ENCODE data around the gene CHIT1. TPM values are rescaled to one million over a fixed set of nuclear protein-coding genes. Genes with fewer than 3 reads are reported as not detected.

The CHIT1 gene
- total and polyA plus RNA-seq, 8 donors, result 0.05 to 0.38 (median 0.24) TPM

DNA sequence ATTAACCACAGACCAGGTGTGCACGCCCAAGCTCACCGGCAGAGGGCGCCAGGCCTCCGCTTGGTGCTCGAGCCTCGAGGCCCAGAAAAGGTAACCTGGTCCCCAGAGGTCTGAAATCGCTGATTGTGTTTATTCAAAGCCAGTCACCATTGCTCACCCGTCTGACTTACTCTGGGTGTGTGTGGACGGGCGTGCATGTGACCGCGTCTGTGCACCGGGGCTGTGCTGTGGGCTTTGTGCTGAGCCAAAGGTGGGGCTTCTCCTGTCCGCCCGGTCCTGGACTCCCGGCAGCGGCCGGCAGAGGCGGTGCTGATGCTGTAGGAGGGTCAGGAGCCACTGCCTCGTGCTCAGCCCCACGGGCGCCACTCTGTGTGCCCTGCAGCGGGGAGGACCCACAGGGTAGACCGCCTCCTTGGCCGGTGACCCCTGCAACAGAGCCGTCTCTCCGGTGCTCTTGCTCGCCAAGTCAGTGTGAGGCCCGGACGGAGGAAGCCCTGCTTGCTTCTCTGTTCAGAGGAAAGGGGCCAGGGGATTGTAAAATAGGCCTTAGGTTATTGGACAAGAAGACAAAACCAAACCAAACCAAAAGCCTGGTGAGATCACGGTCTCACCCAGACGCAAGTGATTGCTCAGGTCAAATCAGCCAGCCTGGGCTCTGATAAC, 43.9 kb upstream of the CHIT1 start:
- Histone ChIP-seq H3K27me3 (no peaks in the 10 kb centered on the region), H3K27ac (peak overlapping the region in 2 of 4 donors; percentile 50 to 62), H3K4me1 (peaks cover 4 to 23% (median 8%) of the 10 kb centered on the region in 3 donors), H3K9me3 (no peaks in the 10 kb centered on the region), H3K36me3 (no peaks in the 10 kb centered on the region), H3K4me3 (peak overlapping the region in 2 of 4 donors; percentile 10 to 40)
- FAIRE-seq, result no peak
- ATAC-seq, result peak; percentile 85 to 87 (median 86)
- intact Hi-C loops (cut with DNase I), result loop anchor here (5.0 to 10.0 kb wide), 3 partner anchors 61 to 209 kb away; no protein-coding TSS in a partner anchor
- 11 to 12% methylated on average over 30 to 32 of the region's 32 CpGs for WGBS, 2 donors
- DNase-seq, result peak; percentile 86 to 98 (median 93)
- TF ChIP-seq, protein P1, sequence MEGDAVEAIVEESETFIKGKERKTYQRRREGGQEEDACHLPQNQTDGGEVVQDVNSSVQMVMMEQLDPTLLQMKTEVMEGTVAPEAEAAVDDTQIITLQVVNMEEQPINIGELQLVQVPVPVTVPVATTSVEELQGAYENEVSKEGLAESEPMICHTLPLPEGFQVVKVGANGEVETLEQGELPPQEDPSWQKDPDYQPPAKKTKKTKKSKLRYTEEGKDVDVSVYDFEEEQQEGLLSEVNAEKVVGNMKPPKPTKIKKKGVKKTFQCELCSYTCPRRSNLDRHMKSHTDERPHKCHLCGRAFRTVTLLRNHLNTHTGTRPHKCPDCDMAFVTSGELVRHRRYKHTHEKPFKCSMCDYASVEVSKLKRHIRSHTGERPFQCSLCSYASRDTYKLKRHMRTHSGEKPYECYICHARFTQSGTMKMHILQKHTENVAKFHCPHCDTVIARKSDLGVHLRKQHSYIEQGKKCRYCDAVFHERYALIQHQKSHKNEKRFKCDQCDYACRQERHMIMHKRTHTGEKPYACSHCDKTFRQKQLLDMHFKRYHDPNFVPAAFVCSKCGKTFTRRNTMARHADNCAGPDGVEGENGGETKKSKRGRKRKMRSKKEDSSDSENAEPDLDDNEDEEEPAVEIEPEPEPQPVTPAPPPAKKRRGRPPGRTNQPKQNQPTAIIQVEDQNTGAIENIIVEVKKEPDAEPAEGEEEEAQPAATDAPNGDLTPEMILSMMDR (IDR thresholded peaks at IDR 0.05), result peak; percentile 94 to 97 (median 96)

DNA sequence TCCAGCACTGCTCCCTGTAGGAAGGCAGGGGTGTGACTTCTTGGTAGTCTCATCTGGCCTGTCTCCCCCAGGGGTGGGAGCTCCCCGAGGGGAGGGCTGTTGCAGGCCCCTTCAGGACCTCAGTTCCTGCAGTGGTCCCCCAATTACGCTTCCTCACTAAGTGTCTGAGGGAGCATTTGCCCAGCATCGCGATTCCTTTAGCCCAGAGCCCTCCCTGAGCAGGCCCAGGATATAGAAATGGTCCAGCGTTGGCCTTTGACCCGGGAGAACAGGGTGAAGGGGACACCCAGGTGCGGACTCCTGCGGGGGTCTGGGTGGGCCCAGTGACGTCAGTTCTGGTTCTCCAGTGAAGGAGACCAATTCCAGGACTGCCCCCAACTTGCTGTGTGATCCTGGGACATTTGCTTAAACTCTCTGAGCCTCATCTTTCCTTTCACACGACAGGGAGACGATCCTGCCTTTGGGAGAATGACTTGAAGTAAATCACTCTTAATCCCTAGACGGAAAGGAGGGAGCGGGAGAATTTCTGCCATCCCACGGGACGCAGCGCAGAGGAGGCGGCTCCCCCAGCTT, 43.2 kb upstream of the CHIT1 start:
- 19% methylated on average over 17 of the region's 17 CpGs for WGBS, 2 donors
- H3K36me3 ChIP-seq, result no peaks in the 10 kb centered on the region
- no peaks in the 10 kb centered on the region for H3K9me3 ChIP-seq
- DNase-seq (peak in 2 of 6 donors; percentile 18 to 43), ATAC-seq (no peak), FAIRE-seq (no peak)
- TF ChIP-seq, protein P1 (IDR thresholded peaks at IDR 0.05), result no peak
- H3K27ac ChIP-seq, result peak overlapping the region in 1 of 4 donors; percentile 50
- no peaks in the 10 kb centered on the region for H3K27me3 ChIP-seq
- peaks cover 0 to 17% (median 8%) of the 10 kb centered on the region in 3 donors for H3K4me1 ChIP-seq
- intact Hi-C loops (cut with DNase I), result loop anchor here (5.0 to 10.0 kb wide), 3 partner anchors 62 to 210 kb away; no protein-coding TSS in a partner anchor
- H3K4me3 ChIP-seq, result peak overlapping the region in 1 of 4 donors; percentile 40

DNA sequence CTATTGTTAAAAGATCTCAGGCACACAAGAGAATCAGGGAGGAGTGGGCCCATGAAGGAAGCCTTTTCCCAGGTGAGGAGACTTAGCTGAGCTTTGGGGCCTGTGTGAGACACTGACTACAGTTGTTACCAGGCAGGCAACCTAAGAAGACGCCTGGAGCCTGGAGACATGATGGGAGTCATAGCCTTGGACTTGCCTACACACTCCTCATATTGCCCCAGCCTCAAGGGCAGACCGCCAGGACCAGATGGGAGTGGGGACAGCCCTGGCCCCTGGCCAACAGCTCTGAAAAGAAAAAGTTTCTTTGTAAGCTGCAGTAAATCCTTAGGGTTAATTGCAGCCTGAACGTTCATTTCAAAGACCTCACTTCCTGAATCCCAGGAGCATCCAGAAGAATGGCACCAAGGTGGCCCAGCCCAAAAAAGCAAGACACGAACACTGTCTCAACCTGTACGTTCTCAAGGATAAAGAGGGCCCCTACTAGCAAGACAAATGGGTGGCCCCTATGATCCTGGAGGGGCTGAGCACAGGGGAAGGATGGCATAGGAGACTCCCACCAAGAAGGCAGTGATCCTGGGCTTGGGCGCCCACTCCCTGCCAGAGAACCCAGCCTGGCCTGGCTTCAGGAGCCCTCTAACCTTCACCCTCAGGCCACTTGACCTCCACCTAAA, 42.6 kb upstream of the CHIT1 start:
- Histone ChIP-seq H3K4me3 (no peak overlapping the region), H3K9me3 (no peaks in the 10 kb centered on the region), H3K27me3 (no peaks in the 10 kb centered on the region), H3K4me1 (peaks cover 0 to 11% (median 8%) of the 10 kb centered on the region in 3 donors), H3K36me3 (no peaks in the 10 kb centered on the region), H3K27ac (no peak overlapping the region)
- 59 to 64% methylated on average over 6 of the region's 6 CpGs for WGBS, 2 donors
- no peak for ATAC-seq
- intact Hi-C loops (cut with DNase I), result loop anchor here (5.0 to 10.0 kb wide), 3 partner anchors 63 to 210 kb away; no protein-coding TSS in a partner anchor
- FAIRE-seq, result no peak
- TF ChIP-seq, protein P1 (IDR thresholded peaks at IDR 0.05), result no peak
- DNase-seq, result peak in 3 of 6 donors; percentile 40 to 64 (median 63)

DNA sequence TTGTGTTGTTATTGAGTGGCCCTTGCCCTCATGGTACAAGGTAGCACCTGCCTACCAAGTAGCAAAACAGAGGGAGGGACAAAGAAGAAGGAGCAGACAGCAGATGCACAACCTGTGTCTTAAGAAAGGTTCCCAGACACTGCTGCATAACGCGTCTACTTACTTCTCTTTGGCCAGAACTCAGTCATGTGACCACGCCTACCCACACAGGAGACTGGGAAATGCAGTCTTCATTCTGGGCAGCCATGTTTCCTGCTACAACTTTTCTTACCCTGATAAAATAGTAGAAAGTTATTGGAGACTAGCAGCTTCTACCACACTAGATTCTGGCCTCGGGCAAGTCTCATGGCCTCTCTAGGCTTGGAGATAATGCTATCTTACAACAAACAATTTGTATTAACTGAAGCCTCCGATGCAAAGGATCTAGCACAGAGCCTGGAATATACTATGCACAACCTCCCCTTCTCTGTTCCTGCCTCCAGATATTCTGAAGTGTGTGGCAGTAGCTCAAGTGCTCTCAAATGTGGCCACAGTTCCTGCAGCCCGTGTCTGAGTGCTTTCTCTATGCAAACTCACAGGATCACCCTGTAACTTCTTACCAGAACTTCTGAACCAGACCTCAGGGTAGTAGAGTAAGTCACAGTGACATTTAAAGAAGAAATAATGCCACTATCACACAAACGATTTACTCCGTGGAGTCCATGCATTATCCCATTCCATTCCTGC, 41.7 kb upstream of the CHIT1 start:
- FAIRE-seq, result no peak
- TF ChIP-seq, protein P1 (IDR thresholded peaks at IDR 0.05), result no peak
- 20 to 23% methylated on average over 8 of the region's 8 CpGs for WGBS, 2 donors
- peak in 4 of 6 donors; percentile 56 to 78 (median 62) for DNase-seq
- Histone ChIP-seq H3K36me3 (no peaks in the 10 kb centered on the region), H3K27ac (no peak overlapping the region), H3K4me1 (peaks cover 0 to 11% (median 8%) of the 10 kb centered on the region in 3 donors), H3K4me3 (no peak overlapping the region), H3K9me3 (no peaks in the 10 kb centered on the region), H3K27me3 (no peaks in the 10 kb centered on the region)
- intact Hi-C loops (cut with DNase I), result loop anchor here (5.0 to 10.0 kb wide), 3 partner anchors 64 to 211 kb away; no protein-coding TSS in a partner anchor
- ATAC-seq, result peak; percentile 33 to 55 (median 42)
